Measurements from ENCODE around the gene DDX27. TPM values are rescaled to one million over a fixed set of nuclear protein-coding genes. Genes with fewer than 3 reads are reported as not detected.
A peak's percentile ranks its signal among the peaks of the same experiment; 100 is the strongest.

The DDX27 gene
- total and polyA plus RNA-seq, 4 donors: 8.8 to 16.0 (median 13.0) TPM

DNA sequence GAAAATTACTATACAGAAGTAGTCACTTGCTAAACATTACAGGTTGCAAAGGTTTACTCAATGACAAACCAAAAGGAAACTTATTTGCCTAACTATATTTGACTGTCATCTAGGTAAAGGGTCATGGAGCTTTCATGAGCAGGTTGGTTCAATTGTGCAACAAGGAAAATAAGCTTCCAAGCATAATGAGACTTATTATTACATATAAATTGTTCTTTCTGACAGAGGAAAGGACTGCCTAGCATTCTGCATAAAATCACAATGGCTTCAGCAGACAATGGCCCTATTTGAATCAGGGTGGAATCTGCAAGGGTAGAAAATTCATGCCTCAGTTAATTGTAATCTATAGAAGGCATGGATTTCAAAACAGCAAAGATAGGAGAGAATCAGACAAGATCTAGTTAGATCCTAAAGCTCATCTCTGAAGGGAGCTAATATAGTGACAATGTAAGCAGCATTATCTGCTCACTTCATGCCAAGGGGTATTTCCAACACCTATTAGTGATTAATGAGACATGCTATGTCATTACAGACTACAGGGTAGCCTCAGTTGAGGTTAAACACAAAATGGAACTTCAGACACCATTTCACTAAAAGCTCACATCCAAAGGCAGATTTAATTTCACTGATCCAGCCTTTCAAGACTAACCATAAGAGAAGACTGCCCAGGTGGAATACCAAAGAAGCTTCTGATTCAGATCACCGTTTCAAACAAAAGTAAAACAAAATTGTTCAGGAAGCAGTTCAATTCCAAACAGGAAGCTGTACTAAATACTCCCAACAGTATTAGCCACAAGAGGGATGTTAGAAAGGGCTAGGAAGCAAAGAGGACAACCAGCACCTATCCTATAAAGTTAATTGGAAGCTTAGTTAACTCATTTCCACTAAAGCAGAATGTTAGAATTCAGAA is 39.6 kb upstream of the DDX27 start:
- peak overlapping the region; percentile 83 to 90 for H3K27ac ChIP-seq (ENCODE audit: low read depth in 1 of 2, low read length in 2 of 2)
- H3K4me1 ChIP-seq (ENCODE audit: control insufficient read depth in 4 of 4, insufficient read depth in 4 of 4, low read length in 3 of 4): peaks cover 19 to 48% (median 28%) of the 10 kb centered on the region in 4 donors
- 2% methylated on average over 1 of the region's 1 CpG for WGBS
- H3K36me3 ChIP-seq (ENCODE audit: control insufficient read depth in 4 of 4, insufficient read depth in 3 of 4, low read depth in 1 of 4, low read length in 3 of 4): peaks cover 0 to 3% (median under 1%) of the 10 kb centered on the region in 4 donors
- H3K9ac ChIP-seq (ENCODE audit: low read depth in 1 of 2, low read length in 2 of 2): peak overlapping the region; percentile 35 to 61
- H3K27me3 ChIP-seq (ENCODE audit: control insufficient read depth in 4 of 4, insufficient read depth in 4 of 4, low read length in 3 of 4): no peaks in the 10 kb centered on the region
- peak overlapping the region in 1 of 3 donors; percentile 21 for H3K4me3 ChIP-seq (ENCODE audit: low read depth in 1 of 3, low read length in 3 of 3)
- no peaks in the 10 kb centered on the region for H3K9me3 ChIP-seq (ENCODE audit: control insufficient read depth in 4 of 4, low read length in 3 of 4)
- no peak for DNase-seq (ENCODE audit: low spot score)
- TF ChIP-seq HNF4A (conservative IDR thresholded peaks at IDR 0.05): peak in 1 of 2 donors; percentile 44
- TF ChIP-seq FOXA2 (IDR thresholded peaks at IDR 0.05): peak; percentile 32
- TF ChIP-seq, protein P1, sequence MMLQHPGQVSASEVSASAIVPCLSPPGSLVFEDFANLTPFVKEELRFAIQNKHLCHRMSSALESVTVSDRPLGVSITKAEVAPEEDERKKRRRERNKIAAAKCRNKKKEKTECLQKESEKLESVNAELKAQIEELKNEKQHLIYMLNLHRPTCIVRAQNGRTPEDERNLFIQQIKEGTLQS (IDR thresholded peaks at IDR 0.05): no peak
- TF ChIP-seq FOXA1 (IDR thresholded peaks at IDR 0.05): no peak
- TF ChIP-seq, protein P2, sequence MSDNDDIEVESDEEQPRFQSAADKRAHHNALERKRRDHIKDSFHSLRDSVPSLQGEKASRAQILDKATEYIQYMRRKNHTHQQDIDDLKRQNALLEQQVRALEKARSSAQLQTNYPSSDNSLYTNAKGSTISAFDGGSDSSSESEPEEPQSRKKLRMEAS (IDR thresholded peaks at IDR 0.05): no peak
- peak in 1 of 2 donors; percentile 50 for TF ChIP-seq JUND (IDR thresholded peaks at IDR 0.05)
- peak; percentile 83 to 89 for TF ChIP-seq RXRA (IDR thresholded peaks at IDR 0.05)
- TF ChIP-seq EGR1 (IDR thresholded peaks at IDR 0.05; ENCODE audit: low read depth in 2 of 2): peak in 1 of 2 donors; percentile 29
- TF ChIP-seq GABPA (IDR thresholded peaks at IDR 0.05 in 1 of 2, conservative IDR thresholded peaks at IDR 0.05 in 1 of 2): no peak
- TF ChIP-seq HNF4G (IDR thresholded peaks at IDR 0.05): no peak
- TF ChIP-seq SP1 (IDR thresholded peaks at IDR 0.05): peak; percentile 92
- TF ChIP-seq TAF1 (conservative IDR thresholded peaks at IDR 0.05): peak; percentile 33
- no peak for TF ChIP-seq NR2F2 (IDR thresholded peaks at IDR 0.05)
- TF ChIP-seq RAD21 (IDR thresholded peaks at IDR 0.05): no peak
- TF ChIP-seq YY1 (IDR thresholded peaks at IDR 0.05): peak; percentile 91
- TF ChIP-seq, protein P3, sequence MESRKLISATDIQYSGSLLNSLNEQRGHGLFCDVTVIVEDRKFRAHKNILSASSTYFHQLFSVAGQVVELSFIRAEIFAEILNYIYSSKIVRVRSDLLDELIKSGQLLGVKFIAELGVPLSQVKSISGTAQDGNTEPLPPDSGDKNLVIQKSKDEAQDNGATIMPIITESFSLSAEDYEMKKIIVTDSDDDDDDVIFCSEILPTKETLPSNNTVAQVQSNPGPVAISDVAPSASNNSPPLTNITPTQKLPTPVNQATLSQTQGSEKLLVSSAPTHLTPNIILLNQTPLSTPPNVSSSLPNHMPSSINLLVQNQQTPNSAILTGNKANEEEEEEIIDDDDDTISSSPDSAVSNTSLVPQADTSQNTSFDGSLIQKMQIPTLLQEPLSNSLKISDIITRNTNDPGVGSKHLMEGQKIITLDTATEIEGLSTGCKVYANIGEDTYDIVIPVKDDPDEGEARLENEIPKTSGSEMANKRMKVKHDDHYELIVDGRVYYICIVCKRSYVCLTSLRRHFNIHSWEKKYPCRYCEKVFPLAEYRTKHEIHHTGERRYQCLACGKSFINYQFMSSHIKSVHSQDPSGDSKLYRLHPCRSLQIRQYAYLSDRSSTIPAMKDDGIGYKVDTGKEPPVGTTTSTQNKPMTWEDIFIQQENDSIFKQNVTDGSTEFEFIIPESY (IDR thresholded peaks at IDR 0.05): peak; percentile 40
- TF ChIP-seq, protein P4, sequence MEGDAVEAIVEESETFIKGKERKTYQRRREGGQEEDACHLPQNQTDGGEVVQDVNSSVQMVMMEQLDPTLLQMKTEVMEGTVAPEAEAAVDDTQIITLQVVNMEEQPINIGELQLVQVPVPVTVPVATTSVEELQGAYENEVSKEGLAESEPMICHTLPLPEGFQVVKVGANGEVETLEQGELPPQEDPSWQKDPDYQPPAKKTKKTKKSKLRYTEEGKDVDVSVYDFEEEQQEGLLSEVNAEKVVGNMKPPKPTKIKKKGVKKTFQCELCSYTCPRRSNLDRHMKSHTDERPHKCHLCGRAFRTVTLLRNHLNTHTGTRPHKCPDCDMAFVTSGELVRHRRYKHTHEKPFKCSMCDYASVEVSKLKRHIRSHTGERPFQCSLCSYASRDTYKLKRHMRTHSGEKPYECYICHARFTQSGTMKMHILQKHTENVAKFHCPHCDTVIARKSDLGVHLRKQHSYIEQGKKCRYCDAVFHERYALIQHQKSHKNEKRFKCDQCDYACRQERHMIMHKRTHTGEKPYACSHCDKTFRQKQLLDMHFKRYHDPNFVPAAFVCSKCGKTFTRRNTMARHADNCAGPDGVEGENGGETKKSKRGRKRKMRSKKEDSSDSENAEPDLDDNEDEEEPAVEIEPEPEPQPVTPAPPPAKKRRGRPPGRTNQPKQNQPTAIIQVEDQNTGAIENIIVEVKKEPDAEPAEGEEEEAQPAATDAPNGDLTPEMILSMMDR (IDR thresholded peaks at IDR 0.05; ENCODE audit: low read depth, low read length, missing input control): no peak
- TF ChIP-seq, protein P5, sequence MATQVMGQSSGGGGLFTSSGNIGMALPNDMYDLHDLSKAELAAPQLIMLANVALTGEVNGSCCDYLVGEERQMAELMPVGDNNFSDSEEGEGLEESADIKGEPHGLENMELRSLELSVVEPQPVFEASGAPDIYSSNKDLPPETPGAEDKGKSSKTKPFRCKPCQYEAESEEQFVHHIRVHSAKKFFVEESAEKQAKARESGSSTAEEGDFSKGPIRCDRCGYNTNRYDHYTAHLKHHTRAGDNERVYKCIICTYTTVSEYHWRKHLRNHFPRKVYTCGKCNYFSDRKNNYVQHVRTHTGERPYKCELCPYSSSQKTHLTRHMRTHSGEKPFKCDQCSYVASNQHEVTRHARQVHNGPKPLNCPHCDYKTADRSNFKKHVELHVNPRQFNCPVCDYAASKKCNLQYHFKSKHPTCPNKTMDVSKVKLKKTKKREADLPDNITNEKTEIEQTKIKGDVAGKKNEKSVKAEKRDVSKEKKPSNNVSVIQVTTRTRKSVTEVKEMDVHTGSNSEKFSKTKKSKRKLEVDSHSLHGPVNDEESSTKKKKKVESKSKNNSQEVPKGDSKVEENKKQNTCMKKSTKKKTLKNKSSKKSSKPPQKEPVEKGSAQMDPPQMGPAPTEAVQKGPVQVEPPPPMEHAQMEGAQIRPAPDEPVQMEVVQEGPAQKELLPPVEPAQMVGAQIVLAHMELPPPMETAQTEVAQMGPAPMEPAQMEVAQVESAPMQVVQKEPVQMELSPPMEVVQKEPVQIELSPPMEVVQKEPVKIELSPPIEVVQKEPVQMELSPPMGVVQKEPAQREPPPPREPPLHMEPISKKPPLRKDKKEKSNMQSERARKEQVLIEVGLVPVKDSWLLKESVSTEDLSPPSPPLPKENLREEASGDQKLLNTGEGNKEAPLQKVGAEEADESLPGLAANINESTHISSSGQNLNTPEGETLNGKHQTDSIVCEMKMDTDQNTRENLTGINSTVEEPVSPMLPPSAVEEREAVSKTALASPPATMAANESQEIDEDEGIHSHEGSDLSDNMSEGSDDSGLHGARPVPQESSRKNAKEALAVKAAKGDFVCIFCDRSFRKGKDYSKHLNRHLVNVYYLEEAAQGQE (IDR thresholded peaks at IDR 0.05): peak; percentile 71
